GM23338 (cell line): ENCODE results near the gene CD177.

ENCODE experiments used
- CREB1 ChIP-seq: fragments of 250-450 bp; sonication (Bioruptor Pico); IDR thresholded peaks from 2 replicates; pipeline ENCODE4 v1.5.0; 2020; ENCODE audit warnings: low read depth, mild to moderate bottlenecking, moderate library complexity
- CTCF ChIP-seq, 2 experiments: fragments of 200-600 bp in 1 of 2; sonication (generic) in 1 of 2; conservative IDR thresholded peaks; 2 replicates each; pipeline versions ENCODE4 v1.5.1 to v1.6.1; 2016 to 2017; ENCODE audit warnings: antibody characterized with exemption in 2 of 2, low read depth in 2 of 2, mild to moderate bottlenecking in 2 of 2, moderate library complexity in 1 of 2
- EZH2 ChIP-seq: fragments of 200-600 bp; sonication (generic); IDR thresholded peaks from one replicate; pipeline ENCODE4 v1.8.0; 2017; ENCODE audit warnings: antibody characterized with exemption, mild to moderate bottlenecking, low read depth; ENCODE audit not compliant: unreplicated experiment
- EZH2phosphoT487 ChIP-seq: fragments of 200-600 bp; sonication (generic); IDR thresholded peaks from one replicate; pipeline ENCODE4 v1.8.1; 2018; ENCODE audit warnings: antibody characterized with exemption; ENCODE audit not compliant: unreplicated experiment
- POLR2AphosphoS5 ChIP-seq: IDR thresholded peaks from 2 replicates; pipeline ENCODE4 v1.6.1; 2016; ENCODE audit warnings: antibody characterized with exemption, low read depth
- REST ChIP-seq: IDR thresholded peaks from one replicate; pipeline ENCODE4 v1.6.1; 2018; ENCODE audit warnings: antibody characterized with exemption; ENCODE audit not compliant: unreplicated experiment
- ZNF462 ChIP-seq: fragments of 250-450 bp; sonication (Bioruptor Pico); IDR thresholded peaks from 2 replicates; pipeline ENCODE4 v1.5.0; 2020; ENCODE audit warnings: mild to moderate bottlenecking, moderate library complexity

- no peak for TF ChIP-seq POLR2AphosphoS5
- no peak for TF ChIP-seq CTCF (conservative IDR thresholded peaks at IDR 0.05; ENCODE audit: low read depth in 2 of 2)
- no peak for TF ChIP-seq CREB1 (CRISPR knock-in tag)
- no peak for TF ChIP-seq EZH2
- no peak for TF ChIP-seq REST
- no peak for TF ChIP-seq ZNF462 (CRISPR knock-in tag)
- TF ChIP-seq EZH2phosphoT487: no peak
These were observed 18.4 kb downstream of the CD177 start for GRCh38 chr19:43371909-43372308.
